DMS153 (cell line): ENCODE results near the gene SCAMP3.
"Not testable (repeated sequence)": the region's sequence is repeated elsewhere in the genome, so short reads cannot be mapped to it uniquely, and the experiment has no call there.

Experiments
- DNase-seq: peaks from one replicate; lab custom pipeline; 2025; lab: John Stamatoyannopoulos, UW

Gene SCAMP3

GRCh38 chr1:155227261-155228095 lies 34.7 kb downstream of the SCAMP3 start:
- peak; percentile 100 for DNase-seq

- DNase-seq = peak; percentile 57
Measured at GRCh38 chr1:155226910-155227260, 35.3 kb downstream of the SCAMP3 start.

GRCh38 chr1:155226188-155226909 lies 35.8 kb downstream of the SCAMP3 start:
- peak; percentile 74 for DNase-seq

GRCh38 chr1:155225404-155225759 lies 36.8 kb downstream of the SCAMP3 start:
- not testable (repeated sequence) for DNase-seq

- DNase-seq = no peak
Measured at GRCh38 chr1:155223047-155223446, 39.1 kb downstream of the SCAMP3 start.

GRCh38 chr1:155220211-155220965 lies 41.8 kb downstream of the SCAMP3 start:
- DNase-seq = not testable (repeated sequence)

- DNase-seq = peak; percentile 43
Measured at GRCh38 chr1:155219592-155220031, 42.5 kb downstream of the SCAMP3 start.

GRCh38 chr1:155218854-155219591 lies 43.1 kb downstream of the SCAMP3 start:
- peak; percentile 86 for DNase-seq

GRCh38 chr1:155214702-155215101 lies 47.5 kb downstream of the SCAMP3 start:
- not testable (repeated sequence) for DNase-seq

- not testable (repeated sequence) for DNase-seq
Measured at GRCh38 chr1:155212051-155212440, 50.1 kb downstream of the SCAMP3 start.

- DNase-seq = not testable (repeated sequence)
Measured at GRCh38 chr1:155211381-155212050, 50.6 kb downstream of the SCAMP3 start.

GRCh38 chr1:155210314-155211104 lies 51.7 kb downstream of the SCAMP3 start:
- DNase-seq = no peak

- no peak for DNase-seq
Measured at GRCh38 chr1:155209312-155209721, 52.8 kb downstream of the SCAMP3 start.

- peak; percentile 79 for DNase-seq
Measured at GRCh38 chr1:155208541-155209311, 53.4 kb downstream of the SCAMP3 start, which contains the start of gene MTX1. Gene MTX1, plus strand, starts transcription at chr1:155208695. Its CDS starts 110 bp downstream, at chr1:155208805.

GRCh38 chr1:155207806-155208540 lies 54.2 kb downstream of the SCAMP3 start, which contains the start of gene THBS3:
Gene THBS3, minus strand, starts transcription at chr1:155207897. Its CDS starts 21 bp downstream, at chr1:155207876.
- DNase-seq = no peak

- DNase-seq = peak; percentile 80
Measured at GRCh38 chr1:155206891-155207805, 55.0 kb downstream of the SCAMP3 start.
